Epithelial cell of proximal tubule (primary cell): ENCODE data around the gene ATF6B. TPM values are rescaled to one million over a fixed set of nuclear protein-coding genes. Genes with fewer than 3 reads are reported as not detected.

Experiments
- DNase-seq: peaks from one replicate; pipeline ENCODE4 v3.0.0-alpha.2; 2011; ENCODE audit warnings: low read depth
- H3K4me3 ChIP-seq: 2 replicates; pipeline ENCODE4 v1.5.1; 2011; ENCODE audit warnings: low read depth, mild to moderate bottlenecking, low read length
- total RNA-seq: library from RNA; depleted of rRNA; stranded (reverse); fragments of >200 nt; gene quantifications from 2 replicates; pipeline ENCODE4 v1.2.3, GENCODE V29; 2015
- TF ChIP-seq, protein P1 (sequence below): conservative IDR thresholded peaks from 2 replicates; pipeline ENCODE4 v1.5.1; 2012; ENCODE audit warnings: low read depth, mild to moderate bottlenecking, low read length

ATF6B gene
- total RNA-seq, 1 donor from 2014 or later, result 23.2 TPM

DNA sequence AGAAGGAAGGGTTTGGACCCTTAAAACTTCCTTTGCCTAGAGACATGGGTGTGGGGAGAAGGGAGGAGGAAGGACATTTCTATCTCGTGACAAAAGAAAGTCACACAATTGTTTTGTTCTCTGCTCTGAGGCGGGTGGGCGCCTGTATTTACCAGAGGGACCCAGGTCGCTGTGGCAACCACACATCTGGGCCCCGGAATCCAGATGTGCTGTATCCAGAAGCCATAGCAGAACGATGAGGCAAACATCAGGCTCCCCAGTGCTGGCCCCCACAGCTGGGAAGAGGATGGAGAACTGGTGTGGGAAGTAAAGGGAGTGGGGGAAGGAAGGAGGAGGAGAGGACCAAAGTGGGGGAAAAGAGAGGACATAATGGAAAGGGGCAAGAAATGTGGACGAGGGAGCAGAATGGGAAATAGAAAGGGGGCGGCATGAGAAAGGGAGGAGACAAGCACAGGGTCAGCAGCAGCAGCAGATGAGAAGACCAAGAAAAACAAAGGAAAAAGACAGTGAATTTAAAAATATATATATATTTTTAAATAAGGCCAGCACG, 15.5 kb downstream of the ATF6B start:
- TF ChIP-seq, protein P1, sequence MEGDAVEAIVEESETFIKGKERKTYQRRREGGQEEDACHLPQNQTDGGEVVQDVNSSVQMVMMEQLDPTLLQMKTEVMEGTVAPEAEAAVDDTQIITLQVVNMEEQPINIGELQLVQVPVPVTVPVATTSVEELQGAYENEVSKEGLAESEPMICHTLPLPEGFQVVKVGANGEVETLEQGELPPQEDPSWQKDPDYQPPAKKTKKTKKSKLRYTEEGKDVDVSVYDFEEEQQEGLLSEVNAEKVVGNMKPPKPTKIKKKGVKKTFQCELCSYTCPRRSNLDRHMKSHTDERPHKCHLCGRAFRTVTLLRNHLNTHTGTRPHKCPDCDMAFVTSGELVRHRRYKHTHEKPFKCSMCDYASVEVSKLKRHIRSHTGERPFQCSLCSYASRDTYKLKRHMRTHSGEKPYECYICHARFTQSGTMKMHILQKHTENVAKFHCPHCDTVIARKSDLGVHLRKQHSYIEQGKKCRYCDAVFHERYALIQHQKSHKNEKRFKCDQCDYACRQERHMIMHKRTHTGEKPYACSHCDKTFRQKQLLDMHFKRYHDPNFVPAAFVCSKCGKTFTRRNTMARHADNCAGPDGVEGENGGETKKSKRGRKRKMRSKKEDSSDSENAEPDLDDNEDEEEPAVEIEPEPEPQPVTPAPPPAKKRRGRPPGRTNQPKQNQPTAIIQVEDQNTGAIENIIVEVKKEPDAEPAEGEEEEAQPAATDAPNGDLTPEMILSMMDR, result no peak

DNA sequence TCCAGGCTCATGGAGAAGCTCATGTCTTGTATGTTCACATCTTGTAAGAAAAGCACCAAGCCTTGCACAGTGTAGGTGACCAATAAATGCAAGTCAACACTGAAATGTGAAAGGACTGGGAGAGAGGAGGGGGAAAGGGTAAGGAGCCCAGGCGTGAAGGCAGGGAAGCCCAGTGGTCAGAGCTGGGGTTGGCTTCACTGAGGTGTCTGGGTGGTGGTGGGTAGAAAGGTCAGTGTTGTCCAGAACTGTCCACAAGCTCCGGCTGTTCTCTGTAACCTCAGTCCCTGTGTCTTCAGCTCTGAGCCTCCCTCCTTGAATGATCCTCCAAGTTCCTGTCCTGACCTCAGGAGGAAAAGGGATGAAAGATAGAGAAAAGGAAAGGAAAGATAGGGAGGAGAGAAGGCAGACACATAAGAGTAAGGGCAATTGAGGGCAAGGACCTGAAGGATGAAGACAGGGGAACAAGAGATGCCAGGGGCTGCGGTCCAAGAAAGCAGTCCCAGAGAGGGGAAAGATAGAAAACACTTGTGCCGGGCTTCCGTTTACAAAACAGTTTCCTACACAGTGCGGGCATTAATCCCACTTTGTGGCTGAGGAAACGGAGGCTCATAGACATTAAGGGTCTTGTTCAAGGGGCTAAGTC, 16.5 kb downstream of the ATF6B start:
- no peak overlapping the region for H3K4me3 ChIP-seq
- TF ChIP-seq, protein P1, result no peak
- no peak for DNase-seq

More for the DNA sequence above, 15.5 kb downstream of the ATF6B start:
- H3K4me3 ChIP-seq, result no peak overlapping the region
- no peak for DNase-seq

DNA sequence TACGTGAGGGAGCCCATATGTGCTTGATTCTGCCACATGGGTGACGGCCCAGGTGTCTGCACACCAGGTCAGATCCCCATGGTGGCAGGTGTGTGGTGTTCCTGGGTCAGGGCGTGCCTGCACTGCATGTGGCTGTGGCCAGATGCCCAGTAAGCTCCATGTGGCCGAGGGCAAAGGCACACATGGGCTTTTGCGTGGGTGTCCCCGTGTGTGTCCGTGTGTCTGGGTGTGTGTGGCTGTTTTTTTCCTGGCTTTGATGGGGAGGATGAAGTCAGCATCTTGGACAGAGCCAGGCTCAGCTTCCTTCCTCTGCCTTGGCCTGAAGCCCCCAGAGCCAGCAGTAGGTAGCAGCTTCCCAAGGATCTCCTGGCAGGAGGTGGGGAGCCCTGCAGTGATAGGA, 17.4 kb downstream of the ATF6B start:
- H3K4me3 ChIP-seq, result no peak overlapping the region
- DNase-seq, result no peak
- TF ChIP-seq, protein P1, result no peak

DNA sequence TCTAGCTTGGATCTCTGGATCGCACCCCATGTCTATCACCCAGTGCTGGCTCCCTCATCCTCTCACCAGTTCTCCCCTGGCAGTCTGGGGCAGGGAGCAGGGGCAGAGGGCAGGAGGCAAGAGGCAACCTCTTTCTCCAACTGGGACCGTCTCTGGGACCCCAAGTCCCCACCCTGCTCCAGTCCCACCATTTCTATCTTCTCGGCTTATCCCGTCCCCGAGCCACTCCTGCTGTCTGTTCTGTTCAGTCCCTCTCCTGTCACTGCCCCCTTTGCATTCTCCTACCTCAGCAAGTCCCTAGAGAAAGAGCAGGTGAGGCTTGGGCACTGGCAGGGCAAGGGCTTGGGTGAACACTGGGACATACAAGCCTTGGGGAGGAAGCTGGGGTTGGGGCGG, 18.3 kb downstream of the ATF6B start:
- H3K4me3 ChIP-seq, result no peak overlapping the region
- no peak for DNase-seq
- TF ChIP-seq, protein P1, result no peak

DNA sequence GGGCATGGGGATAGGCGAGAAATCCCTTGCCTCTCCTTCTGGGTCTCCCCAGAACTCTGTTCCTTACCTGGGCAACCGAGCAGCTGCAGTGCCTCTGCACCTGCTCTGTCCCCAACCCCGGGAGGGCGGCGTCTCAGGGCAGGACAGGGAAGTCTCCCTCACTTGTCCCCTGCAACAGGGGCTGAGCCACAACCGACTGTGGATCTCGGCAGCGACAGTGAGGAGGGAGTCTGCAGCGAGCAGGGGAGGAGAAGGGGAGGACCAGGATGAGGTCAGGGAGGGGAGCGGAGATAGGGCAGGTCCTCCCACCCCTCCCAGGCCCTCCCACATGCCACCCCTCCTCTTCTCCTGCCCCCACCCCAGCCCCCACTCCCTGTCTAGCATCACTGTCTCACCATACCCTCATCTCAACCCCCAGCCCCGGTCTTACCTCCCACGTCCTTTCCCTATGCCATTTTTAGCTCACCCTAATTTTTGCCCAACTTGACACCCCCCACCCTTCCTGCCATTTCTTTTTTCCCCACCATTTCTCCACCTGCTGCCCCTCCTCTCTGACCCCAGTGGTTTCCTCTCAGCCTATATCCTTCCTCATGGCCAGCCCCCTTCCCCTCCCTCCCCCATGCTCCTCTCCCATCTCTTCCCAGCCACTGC, 18.8 kb downstream of the ATF6B start, which contains the start of gene TNXB:
Gene TNXB, minus strand, starts transcription at position 225 of the 651 bp plus-strand sequence. CDS start 11,140 bp downstream, outside the sequence.
- no peak within 1 kb of the TSS for H3K4me3 ChIP-seq
- TF ChIP-seq, protein P1, result no peak
- no peak for DNase-seq

DNA sequence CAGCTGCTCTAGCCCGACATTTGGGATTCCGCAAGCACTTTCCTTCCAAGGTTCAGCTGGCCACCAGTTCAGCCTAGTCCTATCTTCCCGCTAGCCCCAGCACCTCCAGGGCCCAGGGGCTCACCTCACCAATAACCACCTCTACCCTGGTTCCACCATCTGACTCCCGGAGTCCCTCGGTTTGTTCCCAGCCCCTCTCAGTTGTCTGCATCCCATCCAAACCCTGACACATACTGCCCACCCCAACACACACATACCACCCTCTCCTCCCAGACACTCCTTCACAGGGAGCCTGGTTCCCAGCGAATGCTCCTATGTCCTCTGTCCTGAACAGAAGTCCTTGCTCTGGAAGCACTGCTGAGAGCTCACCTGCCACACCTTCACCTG, 19.3 kb downstream of the ATF6B start:
- no peak for DNase-seq
- no peak overlapping the region for H3K4me3 ChIP-seq
- TF ChIP-seq, protein P1, result no peak
